HG03439 (cell line): Measurements from ENCODE around the gene WDR5.

Experiments
- ATAC-seq: cut with Tn5 transposase; IDR thresholded peaks from one replicate; pipeline ENCODE4 v1.9.1; 2021; ENCODE audit warnings: mild to moderate bottlenecking, moderate library complexity; ENCODE audit not compliant: unreplicated experiment

Gene WDR5

GRCh38 chr9:134131471-134132207 is 4.2 kb upstream of the WDR5 start:
- no peak for ATAC-seq

DNA sequence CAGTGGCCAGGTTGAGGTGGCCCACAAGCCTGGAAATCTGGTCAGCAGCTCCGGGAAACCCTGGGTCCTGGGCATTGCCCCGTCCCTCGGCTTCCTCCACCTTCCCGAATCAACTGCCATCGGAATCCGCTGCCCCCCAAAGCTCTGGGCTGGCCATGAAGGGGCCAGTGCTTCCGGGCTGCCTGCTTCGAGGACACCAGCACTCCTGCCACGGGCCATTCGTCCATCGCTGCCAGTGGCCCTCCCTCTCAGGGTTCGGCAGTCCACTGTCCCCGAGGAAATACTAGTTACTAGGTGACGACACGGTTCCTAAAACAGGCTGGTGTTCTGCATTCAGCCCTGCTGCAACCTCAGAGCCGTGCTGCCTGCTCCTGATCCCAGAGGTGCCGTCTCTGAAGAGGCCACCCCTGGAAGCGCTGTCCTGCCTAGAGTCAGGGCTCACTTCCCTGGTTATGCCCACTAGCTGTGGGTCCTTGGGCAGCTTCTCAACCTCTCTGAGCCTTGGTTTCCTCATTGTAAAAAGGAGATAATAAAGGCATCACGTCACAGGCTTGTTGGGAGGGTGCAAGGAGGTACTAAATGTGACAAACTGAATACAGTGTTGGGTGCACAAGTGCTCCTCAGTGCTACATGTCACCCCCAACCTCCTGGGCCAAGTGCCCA is 3.5 kb upstream of the WDR5 start:
- no peak for ATAC-seq

DNA sequence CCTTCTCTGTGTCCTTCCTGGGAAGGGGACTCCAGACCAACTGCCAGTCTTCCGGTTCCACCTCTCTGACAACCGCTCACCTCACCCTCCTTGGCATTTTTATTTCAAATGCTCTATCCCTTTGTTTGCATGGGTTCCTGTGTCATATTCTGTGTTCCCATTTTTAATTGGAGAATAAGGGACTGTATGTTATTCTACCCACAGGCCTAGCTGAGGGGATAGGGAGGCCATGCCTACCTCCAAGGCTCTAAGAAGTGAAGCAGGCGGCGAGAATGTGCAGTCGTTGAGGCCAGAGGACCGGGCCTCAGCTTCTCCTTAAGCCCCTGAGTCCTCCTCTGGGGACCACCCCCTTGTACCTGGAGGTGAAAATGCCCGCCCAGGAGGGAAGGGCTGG is 936 bp upstream of the WDR5 start:
- no peak for ATAC-seq

DNA sequence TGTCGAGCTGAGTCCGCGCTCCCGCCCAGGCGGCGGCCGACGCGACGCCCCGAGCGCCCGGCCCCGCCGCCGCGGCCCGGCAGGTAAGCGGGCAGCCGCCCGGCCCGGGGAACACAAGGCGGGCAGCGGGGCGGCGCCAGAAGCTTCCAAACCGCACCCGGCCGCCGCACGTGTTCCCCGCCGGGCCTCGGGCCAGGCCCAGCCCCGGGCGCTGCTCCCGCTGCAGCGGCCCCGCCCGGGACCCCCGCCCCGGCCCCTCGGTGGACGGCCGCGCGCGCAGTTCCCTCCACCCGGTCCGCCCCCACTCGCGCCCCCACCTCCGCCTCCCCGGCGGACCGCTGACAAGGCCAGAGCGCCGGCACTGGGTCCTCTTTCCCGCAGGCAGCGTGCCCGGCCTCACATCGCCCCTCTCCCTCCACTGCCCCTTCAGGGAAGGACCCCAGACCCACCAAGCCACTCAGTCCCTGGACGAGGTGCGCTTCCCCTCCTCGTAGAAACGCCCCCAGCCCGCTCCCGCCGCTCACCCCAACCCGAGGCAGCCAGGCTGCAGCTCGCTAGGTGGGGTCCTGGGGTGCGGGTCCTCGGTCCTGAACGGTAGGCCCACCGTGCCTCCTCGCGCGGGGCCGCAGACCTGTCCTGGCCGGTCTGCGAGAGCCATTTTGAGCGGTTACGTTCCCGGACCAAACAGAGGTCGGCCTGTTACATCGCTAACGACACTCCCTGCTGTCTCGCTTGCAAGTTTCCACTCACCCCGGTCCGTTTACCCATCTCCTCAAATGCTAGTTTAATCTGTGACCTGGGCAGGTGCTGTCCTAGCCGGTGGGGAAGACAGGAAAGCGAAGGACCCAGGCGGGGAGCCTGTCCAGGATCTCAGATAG is 475 bp downstream of the WDR5 start:
- ATAC-seq, result peak; percentile 4

- no peak for ATAC-seq
These were observed 1.1 kb downstream of the WDR5 start for GRCh38 chr9:134136996-134137299.

- no peak for ATAC-seq
These were observed 2.4 kb downstream of the WDR5 start for GRCh38 chr9:134138292-134138691.

DNA sequence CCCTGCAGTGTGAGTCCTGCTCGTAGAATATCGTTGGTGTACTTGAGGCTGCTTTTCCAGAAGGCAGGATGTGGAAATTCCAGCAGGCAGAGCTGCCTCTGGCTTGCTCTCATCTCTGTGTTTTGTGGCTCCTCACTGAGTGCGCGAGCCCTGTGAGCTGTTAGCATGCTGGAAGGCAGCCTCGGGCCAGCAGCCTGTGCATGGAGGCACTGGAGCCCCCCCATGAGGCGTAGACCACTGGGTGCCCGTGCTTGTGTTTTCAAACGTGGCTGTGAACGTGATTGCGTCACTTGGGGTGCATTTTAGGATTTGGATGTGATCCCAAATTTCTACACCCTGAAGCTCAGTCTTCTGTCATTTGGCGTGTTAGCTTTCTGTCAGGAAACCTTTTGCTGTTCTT is 3.2 kb downstream of the WDR5 start:
- ATAC-seq, result no peak

- ATAC-seq, result no peak
These were observed 6.0 kb downstream of the WDR5 start for GRCh38 chr9:134141906-134142305.

GRCh38 chr9:134144801-134145200 is 8.9 kb downstream of the WDR5 start:
- ATAC-seq, result no peak

DNA sequence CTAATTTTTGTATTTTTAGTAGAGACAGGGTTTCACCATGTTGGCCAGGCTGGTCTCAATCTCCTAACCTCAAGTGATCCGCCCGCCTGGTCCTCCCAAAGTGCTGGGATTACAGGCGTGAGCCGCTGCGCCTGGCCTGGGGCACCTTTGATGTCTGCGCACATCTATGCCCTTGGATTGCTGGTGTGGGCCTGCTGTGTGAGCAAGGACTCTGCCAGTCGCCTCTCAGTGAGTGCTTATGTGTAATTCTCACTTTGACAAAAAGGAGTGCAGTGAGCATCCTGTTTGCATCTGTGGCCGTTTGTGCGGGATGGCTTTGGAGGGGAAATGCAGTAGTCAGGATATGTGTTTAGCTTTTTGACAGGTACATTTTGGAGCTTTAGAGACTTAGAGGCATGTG is 9.4 kb downstream of the WDR5 start:
- no peak for ATAC-seq

GRCh38 chr9:134146774-134147493 is 11.1 kb downstream of the WDR5 start:
- ATAC-seq, result no peak

GRCh38 chr9:134149380-134149779 is 13.5 kb downstream of the WDR5 start:
- ATAC-seq, result no peak

- ATAC-seq, result no peak
These were observed 14.8 kb downstream of the WDR5 start for GRCh38 chr9:134150557-134151214.

DNA sequence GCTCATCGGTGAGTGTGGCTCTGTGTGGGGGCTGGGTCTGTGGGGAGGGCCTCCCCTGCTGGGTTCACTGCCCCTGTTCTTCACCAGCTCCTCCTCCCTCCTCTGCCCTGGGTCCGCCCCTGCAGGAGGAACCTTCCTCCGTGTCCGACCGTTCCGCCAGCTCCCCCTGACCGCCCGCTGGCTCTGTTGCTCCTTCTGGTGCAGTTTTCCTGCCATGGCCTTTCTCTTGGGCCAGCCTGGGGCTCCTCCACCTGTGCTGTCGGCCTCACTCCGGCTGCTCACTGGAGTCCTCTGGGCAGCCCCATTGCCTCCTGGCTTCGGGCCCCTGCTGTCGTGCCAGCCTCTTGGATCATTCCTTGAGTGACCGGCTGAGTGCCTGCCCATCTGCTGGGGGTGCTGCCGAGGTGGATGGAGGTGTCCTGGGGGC is 16.2 kb downstream of the WDR5 start:
- ATAC-seq, result no peak

- no peak for ATAC-seq
These were observed 16.6 kb downstream of the WDR5 start for GRCh38 chr9:134152488-134152887.

DNA sequence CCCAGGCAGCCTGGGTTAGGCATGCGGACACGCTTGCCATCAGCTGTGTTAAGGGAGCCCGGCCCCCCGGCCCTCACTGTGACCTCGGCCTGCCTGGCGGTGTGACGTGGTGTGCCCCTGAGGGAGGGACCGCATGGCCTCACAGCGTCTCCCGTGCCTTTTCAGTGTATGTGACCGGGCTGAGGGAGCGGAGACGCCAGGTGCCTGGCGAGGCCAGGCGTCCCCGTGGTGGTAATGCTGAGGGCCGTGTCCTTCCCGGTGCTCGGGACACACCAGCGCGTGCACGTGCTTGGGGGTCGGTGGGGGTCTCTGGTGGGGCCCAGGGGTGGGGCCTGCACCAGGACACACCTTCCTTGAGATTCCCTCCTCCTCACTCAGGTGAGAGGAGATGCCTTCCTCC is 17.6 kb downstream of the WDR5 start:
- no peak for ATAC-seq

- ATAC-seq, result no peak
These were observed 18.4 kb downstream of the WDR5 start for GRCh38 chr9:134154262-134154701.

DNA sequence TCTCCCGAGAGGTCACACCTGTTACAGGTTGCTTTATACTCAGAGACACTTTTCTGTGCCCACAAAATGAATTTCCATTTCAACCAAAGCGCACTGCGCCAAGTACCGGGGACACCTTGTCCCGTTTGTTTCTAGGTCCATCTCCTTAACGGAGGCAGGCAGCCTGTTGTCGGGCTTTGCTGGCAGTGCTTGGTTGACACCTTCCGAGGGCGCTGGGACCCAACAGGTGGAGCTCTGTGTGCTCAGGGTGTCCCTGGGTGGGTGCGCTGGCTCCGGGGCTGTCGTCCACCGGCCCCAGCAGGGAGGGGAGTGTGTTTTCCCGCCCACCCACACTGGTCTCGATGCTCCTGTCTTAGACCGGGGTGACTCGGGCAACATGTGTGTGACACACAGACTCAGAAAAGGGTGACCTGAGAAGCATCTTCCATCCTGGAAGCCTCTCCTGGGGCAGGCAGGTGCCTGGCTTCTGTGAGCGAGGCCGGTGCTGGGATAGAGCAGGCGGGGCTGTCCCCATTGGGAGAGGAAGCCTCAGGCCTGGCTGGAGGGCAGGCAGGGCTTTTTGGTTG is 20.0 kb downstream of the WDR5 start:
- no peak for ATAC-seq

GRCh38 chr9:134156564-134157377 is 20.9 kb downstream of the WDR5 start:
- no peak for ATAC-seq
